Mucosa of rectum (tissue), 2 donors: ENCODE results near the gene FOXRED2.
A peak's percentile ranks its signal among the peaks of the same experiment; 100 is the strongest.
"Not testable (repeated sequence)": the region's sequence is repeated elsewhere in the genome, so short reads cannot be mapped to it uniquely, and the experiment has no call there.

Source experiments
- H3K27ac ChIP-seq, 2 donors: one replicate each; pipeline ENCODE4 v1.7.0; 2013; ENCODE audit warnings: inconsistent platforms in 2 of 2, low read depth in 2 of 2, low read length in 2 of 2
- H3K27me3 ChIP-seq, 2 donors: one replicate each; pipeline ENCODE4 v1.7.0; 2013; ENCODE audit warnings: low read length in 2 of 2; ENCODE audit not compliant: control insufficient read depth in 2 of 2, insufficient read depth in 2 of 2
- H3K36me3 ChIP-seq, 2 donors: one replicate each; pipeline ENCODE4 v1.7.0; 2013; ENCODE audit warnings: low read length in 2 of 2; ENCODE audit not compliant: control insufficient read depth in 2 of 2, insufficient read depth in 2 of 2
- H3K4me1 ChIP-seq, 2 donors: one replicate each; pipeline ENCODE4 v1.7.0; 2013; ENCODE audit warnings: low read length in 2 of 2, mild to moderate bottlenecking in 1 of 2; ENCODE audit not compliant: control insufficient read depth in 2 of 2, insufficient read depth in 2 of 2
- H3K4me3 ChIP-seq, 2 donors: one replicate each; pipeline ENCODE4 v1.7.0; 2013; ENCODE audit warnings: low read length in 2 of 2
- H3K9ac ChIP-seq, 2 donors: one replicate each; pipeline ENCODE4 v1.7.0; 2013; ENCODE audit warnings: low read length in 2 of 2, low read depth in 1 of 2, mild to moderate bottlenecking in 1 of 2
- H3K9me3 ChIP-seq, 2 donors: one replicate each; pipeline ENCODE4 v1.7.0; 2013; ENCODE audit warnings: low read length in 2 of 2; ENCODE audit not compliant: control insufficient read depth in 2 of 2
- donor health status: healthy.
- donor health status: Normal muscosa, but diverticular disease.

The FOXRED2 gene

DNA sequence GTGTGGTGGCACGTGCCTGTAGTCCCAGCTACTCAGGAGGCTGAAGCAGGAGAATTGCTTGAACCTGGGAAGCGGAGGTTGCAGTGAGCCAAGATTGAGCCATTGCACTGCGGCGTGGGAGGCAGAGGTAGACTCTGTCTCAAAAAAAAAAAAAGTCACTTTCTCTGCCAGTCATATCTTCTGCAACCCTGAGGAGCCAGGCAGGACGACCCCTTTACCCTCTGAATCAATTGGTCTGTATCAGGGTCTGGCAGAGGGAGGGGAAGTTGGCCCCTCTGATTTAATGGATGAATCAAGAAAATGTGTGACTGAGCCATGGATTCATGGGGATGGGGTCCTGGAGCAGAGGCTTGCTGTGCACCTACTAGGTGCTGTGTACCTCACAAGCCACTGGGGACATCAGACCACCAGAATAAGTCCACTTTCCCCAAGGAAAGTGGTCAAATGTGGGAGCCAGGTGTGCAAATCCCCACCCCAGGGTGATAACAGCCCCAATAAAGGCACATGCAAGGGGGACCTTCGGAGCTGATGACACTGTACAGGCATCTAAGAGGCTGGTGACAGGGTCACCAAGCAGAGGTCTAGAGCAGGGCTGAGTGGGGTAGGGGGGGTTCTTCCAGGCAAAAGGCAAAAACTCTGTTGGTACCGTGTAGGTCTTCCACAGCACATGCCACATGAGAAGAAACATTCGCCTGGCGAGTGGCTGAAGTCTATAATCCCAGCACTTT is 54.4 kb downstream of the FOXRED2 start:
- Histone ChIP-seq H3K9ac (peak overlapping the region; percentile 42 to 69), H3K4me1 (peaks cover 35 to 36% of the 10 kb centered on the region in 2 donors), H3K36me3 (no peaks in the 10 kb centered on the region), H3K27me3 (no peaks in the 10 kb centered on the region), H3K4me3 (no peak overlapping the region), H3K9me3 (no peaks in the 10 kb centered on the region), H3K27ac (peak overlapping the region; percentile 91)

DNA sequence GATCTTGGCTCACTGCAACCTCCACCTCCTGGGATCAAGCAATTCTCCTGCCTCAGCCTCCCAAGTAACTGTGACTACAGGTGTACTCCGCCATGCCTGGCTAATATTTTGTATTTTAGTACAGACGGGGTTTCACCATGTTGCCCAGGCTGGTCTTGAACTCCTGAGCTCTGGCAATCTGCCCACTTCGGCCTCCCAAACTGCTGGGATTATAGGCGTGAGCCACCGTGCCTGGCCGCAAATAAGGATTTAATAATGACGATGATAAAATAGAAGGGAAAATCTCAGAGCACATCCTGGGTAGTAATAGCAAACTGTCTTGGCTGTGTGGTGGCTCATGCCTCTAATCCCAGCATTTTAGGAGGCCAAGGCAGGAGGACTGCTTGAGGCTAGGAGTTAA is 55.9 kb downstream of the FOXRED2 start:
- H3K4me3 ChIP-seq, H3K27me3 ChIP-seq, H3K9me3 ChIP-seq, H3K36me3 ChIP-seq: not testable (repeated sequence)
- Histone ChIP-seq H3K4me1 (peaks cover 34% of the 10 kb centered on the region in 2 donors), H3K27ac (peak overlapping the region; percentile 91), H3K9ac (peak overlapping the region in 1 of 2 donors; percentile 69)

DNA sequence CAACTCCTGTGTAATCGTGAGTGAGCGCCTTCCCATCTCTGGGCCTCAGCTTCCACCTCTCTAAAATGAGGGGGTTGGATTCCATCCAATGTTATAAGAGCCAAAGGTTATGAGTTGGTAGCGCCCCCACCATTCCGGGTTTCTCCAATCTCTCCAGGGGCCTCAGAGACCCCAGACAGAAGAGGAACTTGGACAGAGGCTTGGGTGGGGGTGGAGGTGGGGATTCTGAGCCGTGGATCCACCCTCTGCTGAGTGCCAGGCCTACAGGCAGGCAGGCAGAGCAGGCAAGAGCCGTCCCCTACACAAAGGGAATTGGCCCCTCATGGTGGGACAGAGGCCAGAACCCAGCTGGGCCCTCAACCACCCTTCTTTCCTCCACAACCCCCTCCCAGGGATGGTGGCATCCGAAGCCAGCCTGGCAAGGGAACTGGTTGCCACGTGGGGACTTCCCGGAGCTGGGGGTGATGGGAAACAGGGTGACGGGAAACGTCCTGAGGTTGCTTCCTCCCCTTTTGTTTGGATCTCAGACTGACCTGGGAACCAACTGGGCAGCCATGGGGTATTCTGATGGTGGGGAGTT is 57.2 kb downstream of the FOXRED2 start:
- H3K4me1 ChIP-seq: peaks cover 26% of the 10 kb centered on the region in 2 donors
- peak overlapping the region in 1 of 2 donors; percentile 6 for H3K27ac ChIP-seq
- no peaks in the 10 kb centered on the region for H3K9me3 ChIP-seq
- H3K36me3 ChIP-seq: no peaks in the 10 kb centered on the region
- H3K27me3 ChIP-seq: no peaks in the 10 kb centered on the region
- H3K9ac ChIP-seq: no peak overlapping the region
- H3K4me3 ChIP-seq: no peak overlapping the region

DNA sequence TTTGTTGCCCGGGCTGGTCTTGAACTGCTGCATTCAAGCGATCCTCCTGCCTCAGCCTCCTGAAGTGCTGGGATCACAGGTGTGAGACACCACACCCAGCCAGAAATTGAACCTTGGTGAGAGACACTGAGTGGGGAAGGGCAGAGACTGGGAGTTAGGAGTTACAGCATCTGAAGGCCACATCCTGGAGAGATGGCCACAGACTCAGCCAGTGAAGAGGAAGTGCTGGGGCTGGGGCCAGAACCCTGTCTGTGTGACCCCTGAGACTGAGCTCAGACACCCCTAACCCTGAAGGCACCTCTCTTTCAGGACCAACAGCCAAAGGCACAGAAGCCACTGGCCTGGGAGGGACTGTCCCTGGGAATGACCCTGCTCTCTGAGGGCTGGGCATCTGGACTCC is 59.2 kb downstream of the FOXRED2 start:
- Histone ChIP-seq H3K9ac (no peak overlapping the region), H3K27ac (no peak overlapping the region), H3K9me3 (no peaks in the 10 kb centered on the region), H3K4me3 (no peak overlapping the region), H3K4me1 (peaks cover 22 to 24% of the 10 kb centered on the region in 2 donors), H3K36me3 (no peaks in the 10 kb centered on the region), H3K27me3 (no peaks in the 10 kb centered on the region)

DNA sequence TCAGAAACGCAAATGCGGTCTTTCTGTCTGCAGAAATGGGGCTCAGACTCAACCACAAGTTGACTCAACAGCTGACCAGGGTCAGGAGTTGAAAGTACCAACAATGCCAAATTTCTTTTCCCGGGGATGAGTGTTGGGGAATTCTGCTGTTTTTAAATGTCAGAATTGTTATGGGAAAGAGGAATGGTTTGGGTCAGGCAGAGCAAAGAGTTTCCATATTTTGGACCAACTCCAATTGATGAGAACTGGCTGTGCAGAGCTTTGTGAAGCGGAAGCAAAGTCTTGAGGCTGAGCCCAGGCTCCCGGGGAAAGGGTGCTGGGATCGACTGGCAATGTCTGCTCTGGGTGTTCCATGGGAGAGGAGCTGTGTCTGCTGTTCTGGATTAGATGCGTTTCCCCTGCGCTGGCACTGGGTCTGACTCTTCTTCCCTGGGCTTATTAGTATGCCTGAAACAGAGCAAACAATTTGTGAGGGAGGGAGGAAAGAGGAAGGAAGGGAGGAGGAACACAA is 61.6 kb downstream of the FOXRED2 start:
- H3K27ac ChIP-seq: peak overlapping the region; percentile 46 to 54
- no peak overlapping the region for H3K4me3 ChIP-seq
- H3K36me3 ChIP-seq: no peaks in the 10 kb centered on the region
- H3K27me3 ChIP-seq: no peaks in the 10 kb centered on the region
- H3K9me3 ChIP-seq: no peaks in the 10 kb centered on the region
- H3K9ac ChIP-seq: no peak overlapping the region
- peaks cover 11 to 21% of the 10 kb centered on the region in 2 donors for H3K4me1 ChIP-seq

DNA sequence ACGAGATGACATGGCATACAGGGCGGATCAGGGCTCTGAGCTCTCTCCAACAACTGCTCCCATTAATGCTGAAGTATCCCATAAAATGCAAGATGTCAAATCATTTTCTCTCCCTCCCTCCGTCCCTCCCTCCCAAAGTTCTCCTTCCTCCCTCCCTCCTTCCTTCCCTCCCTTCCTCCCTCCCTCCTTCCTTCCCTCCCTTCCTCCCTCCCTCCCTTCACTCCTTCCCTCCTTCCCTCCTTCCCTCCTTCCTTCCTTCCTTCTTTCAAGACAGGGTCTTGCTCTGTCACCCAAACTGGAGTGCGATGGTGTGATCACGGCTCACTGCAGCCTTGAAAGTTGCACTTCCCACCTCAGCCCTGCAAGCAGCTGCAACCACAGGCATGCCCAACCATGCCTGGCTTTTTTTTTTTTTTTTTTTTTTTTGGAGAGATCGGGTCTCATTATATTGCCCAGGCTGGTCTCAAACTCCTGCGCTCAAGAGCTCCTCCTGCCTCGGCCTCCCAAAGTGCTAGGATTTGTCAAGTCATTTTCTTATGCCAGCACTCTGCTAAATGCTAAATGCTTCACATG is 63.6 kb downstream of the FOXRED2 start:
- Histone ChIP-seq H3K27me3 (no peaks in the 10 kb centered on the region), H3K9ac (peak overlapping the region in 1 of 2 donors; percentile 37), H3K36me3 (no peaks in the 10 kb centered on the region), H3K27ac (peak overlapping the region; percentile 79 to 86), H3K9me3 (no peaks in the 10 kb centered on the region), H3K4me3 (no peak overlapping the region), H3K4me1 (peaks cover 11 to 19% of the 10 kb centered on the region in 2 donors)

DNA sequence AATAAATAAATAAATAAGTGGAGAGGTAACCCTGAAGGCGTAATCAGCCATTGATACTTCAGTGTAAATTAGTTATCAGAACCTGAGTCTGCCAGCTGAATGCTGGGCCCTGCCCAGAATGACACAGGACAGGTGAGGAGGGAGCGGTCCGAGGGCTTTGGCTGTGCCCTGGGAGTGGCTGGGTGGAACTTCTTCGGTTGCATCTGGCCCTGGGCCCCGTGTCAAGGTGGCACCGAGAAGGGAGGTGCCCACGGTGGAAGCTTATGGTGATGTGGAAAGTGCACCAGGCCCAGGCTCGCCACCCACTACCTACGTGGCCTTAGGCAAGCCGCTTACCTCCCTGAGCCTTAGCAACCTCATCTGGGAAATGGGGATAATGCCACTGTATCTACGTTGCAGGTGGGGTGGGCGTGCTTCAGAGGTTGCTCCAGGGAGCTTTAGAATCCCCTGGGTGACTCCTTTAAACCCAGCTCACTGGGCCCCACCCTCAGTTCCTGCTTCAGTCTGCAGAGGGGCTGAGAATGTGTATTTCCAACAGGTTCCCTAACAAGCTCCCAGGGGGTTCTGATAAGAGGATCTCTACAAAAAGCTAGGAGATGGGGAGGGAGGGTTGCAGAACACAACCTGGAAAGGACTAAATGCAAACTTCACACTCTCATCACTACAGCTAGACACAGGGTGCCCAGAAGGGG is 64.2 kb downstream of the FOXRED2 start:
- H3K9ac ChIP-seq: peak overlapping the region; percentile 37 to 47
- H3K27ac ChIP-seq: peak overlapping the region; percentile 79 to 86
- H3K27me3 ChIP-seq: no peaks in the 10 kb centered on the region
- no peaks in the 10 kb centered on the region for H3K9me3 ChIP-seq
- peaks cover 11 to 19% of the 10 kb centered on the region in 2 donors for H3K4me1 ChIP-seq
- H3K4me3 ChIP-seq: no peak overlapping the region
- no peaks in the 10 kb centered on the region for H3K36me3 ChIP-seq

DNA sequence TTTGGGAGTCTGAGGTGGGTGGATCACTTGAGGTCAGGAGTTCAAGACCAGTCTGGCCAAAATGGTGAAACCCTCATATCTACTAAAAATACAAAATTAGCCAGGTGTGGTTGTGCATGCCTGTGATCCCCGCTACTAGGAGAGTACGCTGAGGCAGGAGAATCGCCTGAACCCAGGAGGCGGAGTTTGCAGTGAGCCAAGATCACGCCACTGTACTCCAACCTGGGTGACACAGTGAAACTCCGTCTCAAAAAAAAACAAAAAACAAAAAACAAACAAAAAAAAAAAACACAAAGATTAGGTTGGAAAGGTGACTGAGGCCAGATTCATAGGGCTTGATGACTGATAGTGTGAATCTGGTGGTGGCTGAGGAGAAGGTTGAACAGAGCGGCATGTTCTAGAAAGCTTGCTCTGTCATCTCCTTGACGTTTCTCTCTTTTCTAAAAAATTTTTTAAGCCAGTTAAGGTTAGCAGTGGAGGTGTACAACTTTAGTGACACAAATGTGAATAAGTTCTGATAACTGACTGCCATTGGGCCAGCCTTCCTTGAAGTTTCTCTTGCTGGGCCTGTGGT is 66.3 kb downstream of the FOXRED2 start:
- no peaks in the 10 kb centered on the region for H3K36me3 ChIP-seq
- H3K4me3 ChIP-seq: no peak overlapping the region
- no peaks in the 10 kb centered on the region for H3K27me3 ChIP-seq
- H3K4me1 ChIP-seq: peaks cover 24 to 31% of the 10 kb centered on the region in 2 donors
- no peak overlapping the region for H3K9ac ChIP-seq
- no peaks in the 10 kb centered on the region for H3K9me3 ChIP-seq
- peak overlapping the region; percentile 29 to 58 for H3K27ac ChIP-seq

DNA sequence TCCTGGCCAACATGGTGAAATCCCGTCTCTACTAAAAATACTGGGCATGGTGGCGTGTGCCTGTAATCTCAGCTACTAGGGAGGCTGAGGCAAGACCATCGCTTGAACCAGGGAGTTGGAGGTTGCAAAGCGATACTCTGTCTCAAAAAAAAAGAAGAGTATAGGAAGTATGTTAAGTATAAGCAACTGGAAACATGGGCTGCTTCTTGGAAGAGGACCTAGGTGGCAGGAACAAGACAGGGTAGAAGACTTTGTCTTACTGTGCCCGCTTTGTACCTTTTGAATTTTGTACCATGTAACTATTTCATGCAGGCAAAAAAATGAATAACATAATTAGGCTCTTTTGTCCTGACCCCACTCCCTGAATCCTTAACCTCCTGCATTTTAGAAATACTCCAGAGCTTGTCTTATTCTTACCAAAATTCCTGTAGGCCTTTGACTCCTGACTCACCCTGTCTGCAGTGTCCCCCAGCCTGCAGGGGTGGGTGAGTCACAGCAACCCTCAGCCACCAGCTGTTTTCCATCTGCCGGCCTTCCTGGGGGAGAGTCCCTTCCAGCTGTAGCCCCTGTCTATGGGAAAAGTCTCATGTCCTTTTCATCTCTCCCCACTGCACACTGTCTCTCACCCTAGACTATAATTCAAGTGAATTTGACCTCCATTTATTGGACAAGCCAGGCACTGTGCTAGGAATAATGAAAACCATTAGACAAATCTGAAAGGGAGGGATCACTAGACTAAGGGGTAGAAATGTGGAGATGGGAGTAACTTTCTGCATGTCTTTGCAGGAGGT is 67.2 kb downstream of the FOXRED2 start:
- Histone ChIP-seq H3K9ac (peak overlapping the region in 1 of 2 donors; percentile 6), H3K9me3 (no peaks in the 10 kb centered on the region), H3K4me3 (no peak overlapping the region), H3K4me1 (peaks cover 32 to 36% of the 10 kb centered on the region in 2 donors), H3K27ac (peak overlapping the region; percentile 40 to 55), H3K36me3 (no peaks in the 10 kb centered on the region), H3K27me3 (no peaks in the 10 kb centered on the region)
